ENCODE results near the gene PDCD5. TPM values are rescaled to one million over a fixed set of nuclear protein-coding genes. Genes with fewer than 3 reads are reported as not detected.

The PDCD5 gene
- total RNA-seq, 1 donor from 2014 or later = 77.1 TPM

DNA sequence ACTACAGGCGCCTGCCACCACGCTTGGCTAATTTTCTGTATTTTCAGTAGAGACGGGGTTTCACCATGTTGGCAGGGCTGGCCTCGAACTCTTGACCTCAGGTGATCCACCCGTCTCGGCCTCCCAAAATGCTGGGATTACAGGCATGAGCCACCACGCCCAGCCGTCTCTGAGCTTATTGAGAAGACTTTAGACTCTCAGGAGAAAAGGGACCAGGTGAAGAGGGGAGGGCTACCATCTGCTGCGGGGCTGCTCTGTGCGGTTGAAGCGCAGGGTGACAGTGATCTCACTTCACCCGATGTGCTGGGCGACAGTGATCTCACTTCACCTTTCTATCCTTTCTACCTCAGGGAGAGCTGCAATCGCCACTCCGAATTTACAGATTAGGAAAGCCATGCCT lies 25.3 kb downstream of the PDCD5 start:
- Mint-ChIP-seq H3K9me3 (ENCODE audit: unreplicated experiment) (no peaks in the 10 kb centered on the region), H3K36me3 (ENCODE audit: low read depth, unreplicated experiment) (peaks cover 10% of the 10 kb centered on the region)
- no peak for DNase-seq (ENCODE audit: low spot score)

DNA sequence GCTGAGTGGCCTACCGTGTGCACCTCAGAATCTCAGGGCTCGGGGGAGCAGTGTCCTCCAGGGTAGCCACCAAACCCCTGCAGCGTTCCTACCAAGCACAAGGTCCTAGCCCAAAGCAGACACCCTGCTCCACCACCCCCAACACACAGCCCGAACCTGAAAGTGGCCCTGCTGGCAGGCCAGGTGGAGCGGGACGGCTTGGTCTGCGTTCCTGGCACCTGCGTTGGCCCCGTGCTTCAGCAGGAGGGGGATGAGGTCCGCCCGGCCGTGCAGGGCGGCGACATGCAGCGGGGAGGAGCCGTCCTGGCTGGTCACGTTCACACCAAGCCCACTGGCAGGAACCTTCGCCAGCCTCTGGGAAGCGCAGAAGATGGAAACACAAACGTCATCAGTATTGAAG lies 26.5 kb downstream of the PDCD5 start:
- DNase-seq (ENCODE audit: low spot score) = no peak
- Mint-ChIP-seq H3K4me3 (ENCODE audit: unreplicated experiment) (no peak overlapping the region), H3K36me3 (ENCODE audit: low read depth, unreplicated experiment) (peaks cover 6% of the 10 kb centered on the region), H3K27me3 (ENCODE audit: unreplicated experiment) (peaks cover 6% of the 10 kb centered on the region), H3K27ac (ENCODE audit: unreplicated experiment) (no peak overlapping the region), H3K9me3 (ENCODE audit: unreplicated experiment) (no peaks in the 10 kb centered on the region), H3K4me1 (ENCODE audit: unreplicated experiment) (no peaks in the 10 kb centered on the region)
- TF ChIP-seq, protein P1, sequence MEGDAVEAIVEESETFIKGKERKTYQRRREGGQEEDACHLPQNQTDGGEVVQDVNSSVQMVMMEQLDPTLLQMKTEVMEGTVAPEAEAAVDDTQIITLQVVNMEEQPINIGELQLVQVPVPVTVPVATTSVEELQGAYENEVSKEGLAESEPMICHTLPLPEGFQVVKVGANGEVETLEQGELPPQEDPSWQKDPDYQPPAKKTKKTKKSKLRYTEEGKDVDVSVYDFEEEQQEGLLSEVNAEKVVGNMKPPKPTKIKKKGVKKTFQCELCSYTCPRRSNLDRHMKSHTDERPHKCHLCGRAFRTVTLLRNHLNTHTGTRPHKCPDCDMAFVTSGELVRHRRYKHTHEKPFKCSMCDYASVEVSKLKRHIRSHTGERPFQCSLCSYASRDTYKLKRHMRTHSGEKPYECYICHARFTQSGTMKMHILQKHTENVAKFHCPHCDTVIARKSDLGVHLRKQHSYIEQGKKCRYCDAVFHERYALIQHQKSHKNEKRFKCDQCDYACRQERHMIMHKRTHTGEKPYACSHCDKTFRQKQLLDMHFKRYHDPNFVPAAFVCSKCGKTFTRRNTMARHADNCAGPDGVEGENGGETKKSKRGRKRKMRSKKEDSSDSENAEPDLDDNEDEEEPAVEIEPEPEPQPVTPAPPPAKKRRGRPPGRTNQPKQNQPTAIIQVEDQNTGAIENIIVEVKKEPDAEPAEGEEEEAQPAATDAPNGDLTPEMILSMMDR (IDR thresholded peaks at IDR 0.05; ENCODE audit: unreplicated experiment) = no peak

More for the DNA sequence above, 25.3 kb downstream of the PDCD5 start:
- H3K27ac Mint-ChIP-seq (ENCODE audit: unreplicated experiment) = no peak overlapping the region
- no peak overlapping the region for H3K4me3 Mint-ChIP-seq (ENCODE audit: unreplicated experiment)
- TF ChIP-seq, protein P1 (IDR thresholded peaks at IDR 0.05; ENCODE audit: unreplicated experiment) = no peak
- H3K27me3 Mint-ChIP-seq (ENCODE audit: unreplicated experiment) = peaks cover 6% of the 10 kb centered on the region
- no peaks in the 10 kb centered on the region for H3K4me1 Mint-ChIP-seq (ENCODE audit: unreplicated experiment)

- DNase-seq (ENCODE audit: low spot score) = no peak
- no peaks in the 10 kb centered on the region for H3K9me3 Mint-ChIP-seq (ENCODE audit: unreplicated experiment)
- no peak overlapping the region for H3K27ac Mint-ChIP-seq (ENCODE audit: unreplicated experiment)
- no peak overlapping the region for H3K4me3 Mint-ChIP-seq (ENCODE audit: unreplicated experiment)
- no peaks in the 10 kb centered on the region for H3K4me1 Mint-ChIP-seq (ENCODE audit: unreplicated experiment)
- TF ChIP-seq, protein P1 (IDR thresholded peaks at IDR 0.05; ENCODE audit: unreplicated experiment) = no peak
- peaks cover 18% of the 10 kb centered on the region for H3K36me3 Mint-ChIP-seq (ENCODE audit: low read depth, unreplicated experiment)
- H3K27me3 Mint-ChIP-seq (ENCODE audit: unreplicated experiment) = no peaks in the 10 kb centered on the region
Observed at GRCh38 chr19:32611161-32611560, 30.2 kb downstream of the PDCD5 start.

- Mint-ChIP-seq H3K9me3 (ENCODE audit: unreplicated experiment) (no peaks in the 10 kb centered on the region), H3K27me3 (ENCODE audit: unreplicated experiment) (no peaks in the 10 kb centered on the region), H3K4me3 (ENCODE audit: unreplicated experiment) (no peak overlapping the region), H3K4me1 (ENCODE audit: unreplicated experiment) (no peaks in the 10 kb centered on the region), H3K36me3 (ENCODE audit: low read depth, unreplicated experiment) (peaks cover 23% of the 10 kb centered on the region), H3K27ac (ENCODE audit: unreplicated experiment) (no peak overlapping the region)
- TF ChIP-seq, protein P1 (IDR thresholded peaks at IDR 0.05; ENCODE audit: unreplicated experiment) = no peak
- no peak for DNase-seq (ENCODE audit: low spot score)
Observed at GRCh38 chr19:32613008-32613407, 32.0 kb downstream of the PDCD5 start.

- Mint-ChIP-seq H3K27ac (ENCODE audit: unreplicated experiment) (no peak overlapping the region), H3K4me3 (ENCODE audit: unreplicated experiment) (no peak overlapping the region), H3K9me3 (ENCODE audit: unreplicated experiment) (no peaks in the 10 kb centered on the region), H3K36me3 (ENCODE audit: low read depth, unreplicated experiment) (peaks cover 23% of the 10 kb centered on the region), H3K27me3 (ENCODE audit: unreplicated experiment) (no peaks in the 10 kb centered on the region), H3K4me1 (ENCODE audit: unreplicated experiment) (no peaks in the 10 kb centered on the region)
- TF ChIP-seq, protein P1 (IDR thresholded peaks at IDR 0.05; ENCODE audit: unreplicated experiment) = no peak
- no peak for DNase-seq (ENCODE audit: low spot score)
Observed at GRCh38 chr19:32614916-32615315, 33.9 kb downstream of the PDCD5 start.
